HG02678 (cell line): ENCODE data around the gene MED26.

Source experiments
- ATAC-seq: cut with Tn5 transposase; IDR thresholded peaks from one replicate; pipeline ENCODE4 v1.9.1; 2021; ENCODE audit warnings: mild to moderate bottlenecking, moderate library complexity; ENCODE audit not compliant: unreplicated experiment

Gene MED26

DNA sequence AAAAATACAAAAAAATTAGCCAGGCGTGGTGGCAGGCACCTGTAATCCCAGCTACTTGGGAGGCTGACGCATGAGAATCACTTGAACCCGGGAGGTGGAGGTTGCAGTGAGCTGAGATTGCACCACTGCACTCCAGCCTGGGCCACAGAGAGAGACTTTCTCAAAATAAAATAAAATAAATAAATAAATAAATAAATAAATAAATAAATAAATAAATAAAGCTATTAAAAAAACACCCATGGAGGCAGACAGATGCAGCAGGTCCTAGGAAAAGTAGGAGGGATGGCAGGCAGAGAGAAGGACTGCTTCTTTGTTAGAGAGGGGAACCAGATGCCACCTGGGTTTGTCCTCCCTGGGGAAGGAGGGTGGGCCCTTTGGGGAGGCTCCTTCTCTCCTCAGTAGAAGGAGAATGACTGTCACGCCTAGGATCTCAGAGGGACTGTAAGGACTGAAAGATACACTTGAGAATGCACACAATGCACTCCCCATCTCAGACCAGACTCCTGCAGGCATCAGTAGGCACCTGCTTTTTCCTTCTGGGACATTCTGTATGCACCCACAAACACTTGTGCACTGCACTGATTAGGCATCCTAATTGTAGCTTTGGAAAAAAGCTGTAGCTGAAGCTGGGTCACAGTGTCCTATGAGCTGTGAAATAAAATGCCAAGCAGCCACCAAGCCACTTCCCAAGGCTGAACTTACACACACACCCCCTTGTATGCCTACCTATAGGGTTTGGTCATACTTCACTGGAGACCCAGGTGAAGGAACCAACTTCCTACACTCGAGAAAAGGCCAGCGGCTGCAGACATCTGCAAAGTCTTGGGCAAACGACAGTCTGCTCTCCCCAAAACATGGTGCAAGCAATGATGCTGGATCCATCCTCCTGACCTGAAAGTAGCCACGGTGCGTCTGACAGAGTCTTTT lies 36.9 kb downstream of the MED26 start:
- no peak for ATAC-seq

DNA sequence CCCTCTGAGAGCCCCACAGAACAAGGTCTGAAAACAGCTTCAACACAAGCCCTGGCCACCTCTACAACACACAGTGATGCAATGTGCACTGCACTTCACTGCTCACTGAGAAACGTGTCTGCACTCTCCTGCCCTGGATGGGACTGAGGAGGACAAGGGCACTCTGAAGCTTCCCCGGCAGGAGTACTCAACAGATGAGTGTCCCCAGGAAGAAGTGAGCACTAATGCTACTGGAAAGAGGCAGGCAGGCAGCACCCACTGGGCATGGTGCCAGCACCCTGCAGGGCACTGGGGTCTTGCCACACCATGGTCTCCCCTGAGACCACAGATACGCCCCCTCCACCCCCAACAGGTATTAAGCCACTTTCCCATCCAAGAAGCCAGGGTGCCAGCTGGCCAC lies 38.1 kb downstream of the MED26 start:
- ATAC-seq, result no peak

DNA sequence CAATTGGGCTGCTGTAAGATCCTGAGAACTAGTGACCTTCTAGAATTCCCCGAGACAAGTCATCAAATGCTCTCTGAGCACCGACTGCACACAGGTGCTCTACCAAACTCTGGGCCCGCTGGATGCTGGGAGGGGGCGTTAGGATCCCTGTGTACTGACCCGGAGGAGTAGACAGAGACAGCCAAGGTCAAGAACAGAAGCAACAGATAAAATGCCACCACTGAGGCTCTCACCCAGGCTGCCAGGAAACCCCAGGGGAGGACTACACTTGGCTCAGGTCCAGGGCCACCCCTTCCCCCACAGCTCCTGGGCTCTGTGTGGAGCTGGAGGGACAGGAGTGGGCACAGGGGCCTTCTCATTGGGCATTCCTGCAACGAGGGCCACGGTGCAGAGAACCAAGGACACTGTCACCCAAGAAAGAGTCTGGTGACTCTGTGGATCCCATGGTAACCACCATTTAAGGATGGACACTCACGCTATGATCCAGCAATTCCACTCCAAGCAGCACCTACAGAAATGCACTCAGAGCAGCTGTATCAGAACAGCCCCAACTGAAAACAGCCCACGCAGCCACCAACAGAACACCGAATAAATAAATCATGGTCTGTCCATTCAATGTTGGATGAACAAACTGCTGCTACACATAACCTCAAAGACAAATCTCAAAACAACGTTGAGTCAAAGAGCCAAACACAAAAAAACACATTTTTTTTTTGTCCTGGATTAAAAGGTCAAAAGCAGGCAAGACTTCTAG lies 39.0 kb downstream of the MED26 start:
- ATAC-seq, result no peak

- peak; percentile 46 for ATAC-seq
These were observed 39.9 kb downstream of the MED26 start for GRCh38 chr19:16587833-16588823.

DNA sequence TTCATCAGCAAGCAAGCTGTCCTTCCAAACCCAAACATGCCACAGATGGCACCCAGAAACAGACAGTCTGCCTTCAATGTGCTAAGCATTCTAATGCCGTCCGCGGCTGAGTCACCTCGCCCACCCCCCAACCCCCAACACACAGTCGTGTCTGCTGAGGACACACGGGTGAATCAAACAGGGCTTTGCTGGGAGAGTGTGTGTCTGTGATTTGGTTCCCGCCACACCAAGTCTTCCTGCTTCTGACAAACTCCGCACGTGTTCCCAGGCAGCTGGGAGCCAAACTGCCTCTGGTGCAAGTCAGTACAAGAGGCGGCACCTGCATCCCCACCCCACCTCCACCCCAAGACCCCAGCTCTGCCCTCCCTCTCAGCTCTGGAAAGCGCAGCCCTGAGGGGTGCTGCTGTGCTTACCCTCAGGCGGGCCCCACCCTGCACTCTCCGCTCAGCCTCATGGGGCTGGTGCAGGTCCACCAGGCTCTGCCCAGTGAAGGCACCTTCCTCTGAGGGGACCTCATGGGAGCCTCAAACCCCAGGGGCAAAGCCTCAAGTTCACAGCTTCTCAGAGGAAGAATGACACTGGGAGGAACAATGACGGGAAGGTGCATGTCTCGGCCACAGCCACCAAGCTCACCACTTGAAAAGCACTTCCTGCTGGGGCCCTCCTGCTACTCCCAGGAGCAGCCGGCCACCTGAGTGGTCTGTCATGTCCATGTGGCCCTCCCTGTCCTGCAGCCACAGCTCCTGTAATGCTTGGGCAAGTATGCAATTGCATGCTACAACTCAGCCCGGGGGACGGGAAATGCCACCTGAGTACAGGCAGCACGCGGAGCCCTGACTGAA lies 40.8 kb downstream of the MED26 start:
- ATAC-seq, result no peak

DNA sequence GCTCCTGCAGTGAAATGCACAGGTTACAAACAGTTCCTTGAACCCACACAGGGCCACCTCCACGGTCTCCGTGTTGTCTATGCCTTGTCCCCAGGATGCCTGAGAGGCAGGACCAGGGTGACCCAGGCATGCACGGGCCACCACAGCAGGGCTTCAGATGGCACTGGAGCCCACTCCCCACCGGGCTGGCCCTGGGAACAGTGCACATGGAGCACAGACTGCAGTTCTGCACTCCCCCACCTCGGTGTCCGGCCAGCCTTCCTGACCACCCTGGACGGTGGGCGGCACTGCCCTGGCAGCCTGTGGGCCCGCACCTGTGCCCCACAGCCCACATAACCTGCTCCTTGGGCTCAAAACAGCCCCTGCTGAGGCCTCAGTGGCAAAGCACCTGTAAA lies 41.5 kb downstream of the MED26 start:
- ATAC-seq, result no peak

DNA sequence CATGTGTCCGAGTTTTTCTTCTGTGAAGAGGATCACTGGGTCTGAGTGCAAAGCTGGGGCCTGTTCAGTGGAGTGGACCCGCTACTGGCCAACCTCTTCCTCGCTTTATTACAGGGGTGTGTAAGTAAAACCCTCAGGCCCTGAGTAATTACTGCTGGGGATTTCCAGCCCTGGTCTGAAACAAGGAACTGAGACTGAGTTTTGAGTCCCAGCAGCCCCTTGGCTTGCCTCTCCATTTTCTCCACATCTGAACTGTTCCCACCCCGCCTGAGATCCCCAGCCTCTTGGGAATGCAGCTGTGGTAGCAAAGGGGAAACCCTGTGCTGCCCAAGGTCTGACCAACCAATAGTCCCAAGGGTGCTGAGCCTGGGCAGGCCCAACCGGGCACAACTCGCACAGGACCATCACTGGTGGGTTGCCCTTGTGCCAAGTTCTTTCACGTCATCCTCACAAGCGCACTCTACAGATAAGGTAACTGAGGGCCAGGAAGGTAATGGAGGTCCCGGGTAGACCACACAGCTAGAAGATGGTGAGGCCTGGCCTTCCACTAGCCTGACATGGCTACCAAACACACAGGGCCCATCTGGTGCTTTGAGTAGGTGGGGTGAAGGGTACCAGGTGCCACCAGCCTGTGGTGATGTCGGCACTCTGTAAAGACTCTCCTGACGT lies 42.1 kb downstream of the MED26 start:
- ATAC-seq, result peak; percentile 38

GRCh38 chr19:16585094-16585801 lies 42.8 kb downstream of the MED26 start:
- no peak for ATAC-seq

DNA sequence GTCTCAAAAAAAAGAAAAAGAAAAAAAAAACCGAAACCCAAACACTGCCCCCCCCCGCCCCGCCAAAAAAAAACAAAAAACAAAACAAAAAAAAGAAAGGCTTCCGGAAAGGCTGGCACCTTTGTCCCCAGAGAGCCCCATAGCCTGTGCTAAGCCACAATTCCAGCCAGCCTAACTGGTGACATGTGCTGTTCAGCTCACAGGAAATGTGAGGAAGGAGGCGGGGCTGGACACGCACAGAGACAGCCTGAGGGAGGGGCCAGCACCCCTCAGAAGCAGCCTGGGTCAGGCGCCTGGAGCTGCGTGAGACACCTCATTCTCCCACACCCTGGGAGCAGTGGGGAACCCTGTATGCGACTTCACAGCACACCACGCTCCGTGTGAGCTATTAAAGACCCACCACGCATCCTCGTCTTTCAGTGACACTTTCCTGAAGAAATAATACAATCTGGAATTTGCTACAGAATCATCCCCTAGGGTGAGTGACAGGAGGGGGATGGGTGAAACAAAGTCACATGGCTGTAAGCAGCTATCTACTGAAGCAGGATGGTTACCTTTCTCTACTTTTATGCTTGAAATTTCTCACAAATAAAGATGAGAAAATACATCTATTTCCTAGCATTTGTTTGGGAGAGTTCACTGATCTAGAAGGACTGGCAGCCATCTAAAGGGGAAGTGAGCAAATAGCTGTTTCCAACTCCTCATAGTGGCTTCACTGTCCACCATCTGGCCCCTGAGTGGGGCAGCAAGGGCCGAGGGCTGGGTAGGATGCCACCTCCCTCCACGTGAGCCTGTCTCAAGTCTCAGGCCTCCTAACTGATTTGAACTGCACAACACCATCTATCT lies 43.5 kb downstream of the MED26 start:
- ATAC-seq, result peak; percentile 58

DNA sequence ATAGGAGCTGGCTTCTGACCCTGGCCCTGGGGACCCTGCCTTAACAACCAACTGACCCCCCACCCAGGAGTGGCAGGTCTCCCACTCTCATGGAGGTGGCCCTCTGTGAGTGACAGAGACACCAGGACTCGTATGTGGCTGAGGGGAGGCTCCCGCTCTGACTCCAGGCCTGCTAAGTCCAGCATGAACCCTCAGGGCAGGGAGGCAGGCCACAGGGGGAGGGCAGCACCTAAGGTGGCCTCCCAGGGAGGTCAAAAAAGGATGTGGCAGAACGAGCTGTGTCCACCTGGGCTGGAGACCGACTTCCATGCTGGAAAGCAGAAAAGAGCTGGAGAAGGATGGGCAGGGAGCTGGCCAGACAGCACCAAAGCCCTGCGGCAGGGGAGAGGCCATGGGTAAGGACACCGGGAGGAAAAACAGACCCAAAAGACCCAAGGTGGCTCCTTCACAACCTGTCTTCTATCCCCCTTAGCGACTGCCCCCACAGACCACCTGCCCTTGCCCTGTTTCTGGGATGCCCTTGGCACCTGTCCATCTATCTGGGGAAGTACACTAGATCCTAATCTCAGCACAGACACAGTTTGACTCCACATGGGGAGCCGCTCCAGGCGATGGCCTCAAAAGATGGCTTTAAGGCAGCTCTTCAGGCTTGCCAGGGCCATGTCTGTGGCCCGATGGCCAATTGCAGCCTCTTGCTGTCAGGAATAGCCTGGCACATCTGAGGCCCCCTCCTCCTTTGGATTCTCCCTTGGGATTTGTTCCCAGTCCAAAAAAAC lies 45.3 kb downstream of the MED26 start:
- no peak for ATAC-seq

DNA sequence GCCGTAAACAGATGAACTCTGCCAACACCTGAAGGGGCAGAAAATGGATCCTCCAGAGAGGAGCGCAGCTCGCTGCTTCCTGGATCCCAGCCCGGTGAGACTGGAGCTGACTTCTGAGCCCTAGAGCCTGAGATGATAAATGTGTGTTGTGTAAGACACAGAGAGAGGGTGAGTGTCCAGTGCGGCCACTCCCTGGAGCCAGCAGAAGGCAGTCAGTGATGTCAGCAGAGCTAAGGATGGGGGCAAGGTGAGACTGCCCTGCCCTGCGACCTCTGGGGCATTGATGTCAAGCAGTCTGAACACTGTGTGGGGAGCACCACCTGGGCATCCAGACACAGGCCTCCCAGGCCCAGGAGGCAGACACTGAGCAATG lies 46.0 kb downstream of the MED26 start:
- no peak for ATAC-seq

- ATAC-seq, result no peak
These were observed 46.6 kb downstream of the MED26 start for GRCh38 chr19:16581145-16581970.

DNA sequence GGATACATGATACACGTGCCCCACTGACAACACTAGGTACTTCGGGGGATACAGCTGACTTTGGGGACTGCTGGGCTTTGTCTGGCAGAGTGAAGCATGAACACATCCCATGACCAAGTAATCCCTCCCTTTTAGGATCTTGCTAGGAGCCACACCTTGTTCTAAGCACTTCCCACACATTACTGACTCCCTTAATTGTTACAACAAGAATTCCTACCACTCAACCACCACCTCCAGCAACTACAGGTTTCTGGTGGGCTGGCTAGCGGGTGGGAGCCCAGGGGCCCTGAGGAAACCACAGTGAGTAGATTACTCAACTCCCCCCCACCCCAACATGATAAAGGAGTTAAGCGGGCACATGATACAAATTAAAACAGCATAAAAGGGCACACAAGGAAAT lies 48.6 kb downstream of the MED26 start:
- no peak for ATAC-seq

GRCh38 chr19:16577531-16577985 lies 50.4 kb downstream of the MED26 start:
- ATAC-seq, result no peak

DNA sequence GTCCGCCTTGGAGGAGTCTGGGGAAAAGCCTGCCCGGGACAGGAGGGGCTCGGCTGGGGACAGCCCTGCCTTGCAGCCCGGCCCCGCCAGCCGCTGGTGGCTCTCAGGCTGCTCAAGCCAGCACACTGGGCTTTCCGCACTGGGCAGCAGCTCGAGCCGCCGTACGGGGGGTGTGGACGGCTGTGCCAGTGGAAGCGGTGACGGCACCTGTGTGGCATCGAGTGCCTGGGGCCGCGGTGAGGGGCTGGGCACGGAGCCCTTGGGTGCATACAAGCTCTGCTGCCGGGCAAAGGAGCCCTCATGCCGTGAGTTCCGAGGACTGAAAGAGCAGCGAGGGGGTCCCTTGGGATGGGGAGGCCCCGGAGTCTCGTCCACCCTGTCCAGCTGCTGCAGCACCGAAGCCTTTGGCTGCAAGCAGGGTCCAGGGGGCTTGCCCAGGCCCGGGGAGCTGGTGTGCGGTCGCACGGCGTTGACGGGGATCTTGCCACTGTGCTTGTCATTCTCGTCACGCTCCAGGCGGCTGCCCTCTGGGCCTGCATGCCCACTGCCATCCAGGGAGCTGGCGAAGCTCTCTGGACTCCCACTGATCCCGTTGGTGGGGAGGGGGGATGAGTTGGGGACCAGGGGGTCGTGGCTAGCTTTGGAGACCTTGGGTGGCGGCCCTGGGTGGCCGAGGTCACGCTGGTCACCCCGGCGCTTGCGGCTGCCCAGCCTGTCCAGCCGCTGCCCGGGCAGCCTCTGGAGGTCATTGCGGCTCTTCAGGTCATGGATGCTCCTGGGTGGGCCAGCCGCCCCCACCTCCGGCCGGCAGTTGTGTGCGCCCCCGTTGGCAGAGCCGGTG lies 51.1 kb downstream of the MED26 start:
- no peak for ATAC-seq
